Measurements from ENCODE around the gene ANK3.
"Not testable (repeated sequence)": the region's sequence is repeated elsewhere in the genome, so short reads cannot be mapped to it uniquely, and the experiment has no call there.

The ANK3 gene

DNA sequence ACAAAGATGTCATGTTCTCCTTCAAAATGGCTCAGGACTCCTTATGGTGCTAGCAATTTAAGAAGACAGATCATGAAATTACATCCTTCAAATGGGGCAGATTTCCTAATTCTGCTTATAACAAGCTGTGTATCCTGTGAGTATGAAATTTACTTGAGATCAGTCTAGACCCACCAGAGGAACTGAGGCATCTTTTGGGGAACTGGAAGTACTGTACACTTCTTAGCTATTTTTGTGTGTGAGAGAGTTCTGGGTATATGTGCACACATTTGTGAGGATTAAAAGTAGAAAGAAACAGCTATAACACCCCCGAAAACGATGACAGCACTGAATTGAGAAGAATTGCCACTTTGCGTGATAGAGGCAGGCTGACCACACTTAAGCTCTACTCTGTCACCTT is 296.4 kb downstream of the ANK3 start:
- DNase-seq (ENCODE audit: low read depth), result no peak

GRCh38 chr10:60086862-60087261 is 302.8 kb downstream of the ANK3 start:
- DNase-seq (ENCODE audit: low read depth), result no peak

GRCh38 chr10:60086421-60086820 is 303.3 kb downstream of the ANK3 start:
- DNase-seq (ENCODE audit: low read depth), result no peak

GRCh38 chr10:60082744-60083344 is 306.8 kb downstream of the ANK3 start:
- DNase-seq (ENCODE audit: low read depth), result peak; percentile 44

DNA sequence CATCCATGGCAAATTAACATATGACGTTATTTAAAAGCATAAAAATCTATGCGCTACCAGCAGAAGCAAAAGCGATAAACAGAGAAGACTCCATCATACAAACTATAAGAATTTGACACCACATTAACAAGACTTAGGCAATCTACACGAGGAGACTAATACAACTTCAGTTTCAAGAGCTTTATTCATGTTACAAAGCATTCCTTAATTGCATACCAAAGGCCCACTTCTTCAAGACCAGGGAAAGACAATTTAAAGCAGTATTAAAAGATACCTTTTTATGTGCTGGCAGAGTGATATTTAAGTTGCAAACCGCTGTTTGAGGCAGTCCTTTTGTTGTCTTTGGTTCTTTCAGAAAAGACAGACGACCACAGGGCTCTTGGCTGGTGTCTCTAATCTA is 307.3 kb downstream of the ANK3 start:
- DNase-seq (ENCODE audit: low read depth), result no peak

- no peak for DNase-seq (ENCODE audit: low read depth)
Measured at GRCh38 chr10:60073781-60074656, 315.7 kb downstream of the ANK3 start.

- peak; percentile 82 for DNase-seq (ENCODE audit: low read depth)
Measured at GRCh38 chr10:60073397-60073780, 316.3 kb downstream of the ANK3 start.

DNA sequence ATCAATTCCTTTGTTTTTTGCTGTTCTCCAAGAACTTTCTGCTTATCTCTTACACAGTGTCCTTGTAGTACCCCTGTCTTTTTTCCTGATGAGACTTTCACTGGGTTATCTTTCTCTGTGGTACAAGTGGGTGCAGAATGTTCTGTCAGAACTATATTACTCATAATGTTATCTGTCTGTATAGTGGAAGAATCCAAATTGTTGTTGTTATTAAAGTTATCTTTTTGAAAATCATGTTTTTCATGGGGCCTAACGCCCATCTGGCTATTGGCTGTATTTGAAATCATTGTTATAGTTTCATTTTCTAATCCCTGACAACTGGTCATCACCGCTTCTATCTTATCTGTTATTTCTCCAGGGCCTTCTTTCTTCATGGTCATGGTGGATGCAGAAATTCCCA is 320.4 kb downstream of the ANK3 start:
- DNase-seq (ENCODE audit: low read depth), result peak; percentile 90

GRCh38 chr10:60050366-60050765 is 339.3 kb downstream of the ANK3 start:
- no peak for DNase-seq (ENCODE audit: low read depth)

- DNase-seq (ENCODE audit: low read depth), result peak; percentile 66
Measured at GRCh38 chr10:60048091-60048501, 341.6 kb downstream of the ANK3 start.

GRCh38 chr10:60045571-60045970 is 344.1 kb downstream of the ANK3 start:
- no peak for DNase-seq (ENCODE audit: low read depth)

GRCh38 chr10:60044971-60045370 is 344.7 kb downstream of the ANK3 start:
- DNase-seq (ENCODE audit: low read depth), result peak; percentile 57

- peak; percentile 98 for DNase-seq (ENCODE audit: low read depth)
Measured at GRCh38 chr10:60044242-60044641, 345.4 kb downstream of the ANK3 start.

DNA sequence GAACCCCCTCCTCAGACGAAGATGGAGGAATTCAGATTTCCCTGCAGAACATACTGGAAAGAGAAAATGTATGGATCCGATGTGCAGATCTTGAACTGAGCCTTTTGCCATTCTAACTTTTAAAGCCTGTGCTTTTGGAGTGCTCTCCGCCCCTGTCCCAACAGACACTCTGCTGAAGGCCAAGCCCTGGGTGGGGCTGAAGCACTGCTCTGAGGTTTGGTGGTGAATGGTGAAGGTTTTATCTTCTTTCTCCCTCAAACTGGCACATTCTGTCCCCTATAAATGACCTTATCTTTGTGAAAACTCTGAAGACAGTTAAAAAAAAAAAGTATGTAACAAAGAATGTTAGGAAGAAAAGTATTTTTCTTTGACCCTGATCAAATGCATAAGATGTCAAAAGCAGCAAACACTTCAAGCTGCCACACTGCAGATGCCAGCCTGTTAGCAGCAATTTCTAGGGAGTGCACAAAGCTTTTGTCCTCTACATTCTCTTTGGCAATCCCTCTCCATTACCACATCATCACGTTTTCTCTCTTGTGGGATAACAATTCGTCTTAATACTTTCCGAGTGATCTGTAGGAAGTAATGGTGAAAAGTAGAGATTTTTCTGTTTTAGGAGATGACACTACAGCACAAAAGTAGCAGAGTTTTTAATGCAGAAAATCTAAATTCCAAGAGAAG is 346.0 kb downstream of the ANK3 start:
- no peak for DNase-seq (ENCODE audit: low read depth)

DNA sequence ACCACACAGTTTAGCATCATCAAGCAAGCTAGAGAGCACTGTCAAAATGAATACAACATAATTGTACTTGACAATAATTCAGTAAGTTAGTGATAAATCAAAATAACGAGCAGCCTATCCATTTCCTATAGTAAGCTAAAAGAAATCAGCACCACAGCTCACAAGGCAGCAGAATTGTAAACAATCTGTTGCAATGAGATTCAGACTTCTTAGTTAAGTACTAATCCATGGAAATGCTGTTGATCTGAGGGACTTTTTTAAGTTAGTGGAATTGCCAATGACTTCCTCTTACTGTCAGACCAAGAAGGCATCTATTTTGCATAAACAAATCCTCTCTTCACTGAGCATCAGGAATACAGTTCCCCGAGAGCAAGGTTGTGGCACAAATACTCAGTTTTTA is 346.8 kb downstream of the ANK3 start:
- DNase-seq (ENCODE audit: low read depth), result peak; percentile 28

DNA sequence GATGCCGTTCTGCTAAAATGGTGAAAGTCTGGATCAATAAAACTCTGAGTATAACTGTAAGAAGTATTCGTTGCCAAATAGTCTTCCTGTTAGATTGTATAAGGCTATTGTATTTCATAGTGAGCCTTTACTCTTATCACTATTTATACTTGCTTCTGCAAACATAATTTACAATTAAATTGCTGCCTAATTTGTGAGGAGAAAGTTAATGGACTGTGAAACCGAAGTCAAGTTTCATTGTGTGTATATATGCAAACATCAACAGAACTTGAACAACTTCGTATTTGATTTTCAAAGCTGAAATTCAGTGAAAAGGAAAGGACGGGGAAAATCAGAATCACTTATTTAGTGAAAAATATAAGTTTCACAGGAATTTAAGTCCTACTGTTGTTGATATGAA is 347.4 kb downstream of the ANK3 start:
- no peak for DNase-seq (ENCODE audit: low read depth)

DNA sequence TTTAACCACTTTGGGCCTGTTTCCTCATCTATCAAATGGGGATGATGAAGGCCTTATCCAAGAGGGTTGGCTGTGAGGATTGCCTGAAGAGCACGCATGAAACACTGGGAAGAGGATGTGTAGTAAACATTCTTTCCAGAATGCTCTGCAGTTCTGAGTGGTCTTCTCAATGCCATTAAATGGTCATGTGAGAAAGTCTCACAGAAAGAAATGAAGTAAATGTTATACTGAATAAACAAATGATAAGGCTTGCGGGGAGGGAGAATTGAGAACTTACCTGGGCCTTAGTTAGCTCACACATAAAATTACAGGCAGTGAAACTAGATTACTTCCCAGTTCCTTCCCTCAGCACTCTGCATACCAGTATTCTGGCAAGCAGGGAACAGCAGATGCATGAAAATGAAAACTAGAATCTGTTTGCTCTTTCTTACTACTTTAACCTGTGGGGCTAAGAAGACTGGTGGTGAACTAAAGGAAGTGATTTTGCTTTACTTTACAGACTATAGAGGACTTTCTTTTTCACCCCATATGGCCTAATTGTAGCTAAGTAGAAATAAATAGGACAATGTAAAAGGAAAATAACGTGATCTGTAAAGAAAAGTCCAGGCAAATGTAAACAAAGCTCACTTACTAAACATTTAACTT is 348.1 kb downstream of the ANK3 start:
- peak; percentile 65 for DNase-seq (ENCODE audit: low read depth)

DNA sequence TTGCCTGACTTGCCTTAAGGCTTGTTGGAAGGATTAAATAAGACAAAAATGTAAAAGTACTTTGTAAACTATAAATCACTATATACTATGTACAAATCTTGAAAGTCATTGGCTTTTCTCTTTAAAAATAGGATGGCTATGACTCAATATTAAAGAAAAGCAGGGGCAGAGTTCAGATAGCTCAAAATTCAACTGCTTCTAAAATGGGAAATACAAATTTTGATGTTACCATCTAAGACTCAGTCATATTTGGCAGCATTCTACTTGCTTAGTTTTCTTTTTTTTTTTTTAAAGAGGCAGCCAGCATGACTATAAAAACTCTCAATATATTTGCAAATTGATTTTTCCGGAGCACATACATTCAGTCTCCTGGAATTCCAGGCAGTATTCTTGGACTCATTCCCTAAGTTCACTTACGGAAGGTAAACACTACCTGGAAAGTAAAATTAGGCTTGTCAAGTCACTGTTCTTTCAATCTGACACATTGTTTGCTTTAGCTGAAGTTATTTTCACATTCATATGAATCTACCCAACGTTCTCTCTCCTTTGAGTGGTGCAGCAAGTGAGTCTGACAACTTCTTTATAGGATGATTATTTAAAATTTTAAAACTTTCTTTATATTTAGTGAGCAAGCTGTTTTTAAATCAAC is 349.5 kb downstream of the ANK3 start:
- DNase-seq (ENCODE audit: low read depth), result no peak

DNA sequence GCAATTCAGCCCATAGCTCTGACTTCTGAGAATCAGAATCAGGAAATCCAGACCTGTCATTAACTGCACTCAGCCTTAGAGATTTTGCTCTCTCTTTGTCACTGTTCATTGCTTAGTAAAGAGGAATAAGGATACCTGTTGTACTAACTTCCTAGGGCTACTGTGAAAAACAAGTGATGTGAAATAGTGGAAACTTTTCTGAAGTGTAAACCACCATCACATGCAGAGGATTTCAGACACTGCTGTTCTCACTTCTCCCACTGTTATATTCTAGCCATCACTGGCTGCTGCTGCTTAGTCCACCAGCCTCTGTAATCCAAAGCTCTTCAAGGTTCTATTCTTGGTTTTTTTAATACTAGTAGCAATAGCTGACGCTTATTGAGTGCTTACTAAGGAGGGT is 353.7 kb downstream of the ANK3 start:
- DNase-seq (ENCODE audit: low read depth), result no peak

- DNase-seq (ENCODE audit: low read depth), result not testable (repeated sequence)
Measured at GRCh38 chr10:60035375-60035774, 354.3 kb downstream of the ANK3 start.

GRCh38 chr10:60032723-60033122 is 357.0 kb downstream of the ANK3 start:
- DNase-seq (ENCODE audit: low read depth), result peak; percentile 84

DNA sequence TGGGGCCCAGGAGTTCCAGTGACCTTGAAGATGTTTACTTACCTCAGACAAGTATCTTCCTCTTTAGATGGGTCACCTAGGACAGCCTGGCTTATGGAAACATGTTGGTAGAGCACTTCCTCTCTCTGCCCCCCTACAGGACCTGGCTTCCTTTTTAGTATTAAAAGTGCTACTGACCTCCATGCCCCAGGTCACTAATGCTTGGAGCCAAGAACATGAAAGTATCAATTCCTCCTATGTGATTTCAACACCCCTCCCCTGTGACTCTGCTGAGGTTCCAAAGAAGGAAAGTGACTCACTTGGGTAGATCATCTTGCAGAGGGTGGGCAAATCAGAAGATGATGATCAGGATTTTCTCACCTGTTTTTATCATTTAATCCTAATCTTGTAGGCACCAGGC is 358.0 kb downstream of the ANK3 start:
- DNase-seq (ENCODE audit: low read depth), result no peak

All from amniotic epithelial cell (primary cell).